HG03354 (cell line): ENCODE measurements around the gene TTC4.

ENCODE experiments used
- ATAC-seq: cut with Tn5 transposase; IDR thresholded peaks from one replicate; pipeline ENCODE4 v1.9.1; 2021; ENCODE audit warnings: mild to moderate bottlenecking; ENCODE audit not compliant: unreplicated experiment, poor library complexity, severe bottlenecking

The TTC4 gene

DNA sequence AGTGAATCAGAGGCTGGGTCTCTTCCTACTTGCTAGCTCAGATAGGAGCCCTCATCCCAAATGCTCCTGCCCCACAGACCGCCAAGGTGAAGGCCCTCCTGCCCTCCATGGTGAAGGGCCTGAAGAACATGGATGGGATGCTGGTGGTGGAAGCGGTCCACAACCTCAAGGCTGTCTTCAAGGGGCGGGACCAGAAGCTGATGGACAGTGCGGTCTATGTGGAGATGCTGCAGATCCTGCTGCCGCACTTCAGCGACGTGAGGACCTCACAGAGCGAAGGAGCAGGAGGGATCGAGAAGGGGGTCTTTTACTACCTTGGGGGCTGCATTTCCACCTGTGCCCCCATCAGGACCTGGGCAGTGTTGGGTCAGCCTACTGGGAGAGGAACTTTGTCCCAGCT is 14.6 kb upstream of the TTC4 start:
- ATAC-seq = no peak

DNA sequence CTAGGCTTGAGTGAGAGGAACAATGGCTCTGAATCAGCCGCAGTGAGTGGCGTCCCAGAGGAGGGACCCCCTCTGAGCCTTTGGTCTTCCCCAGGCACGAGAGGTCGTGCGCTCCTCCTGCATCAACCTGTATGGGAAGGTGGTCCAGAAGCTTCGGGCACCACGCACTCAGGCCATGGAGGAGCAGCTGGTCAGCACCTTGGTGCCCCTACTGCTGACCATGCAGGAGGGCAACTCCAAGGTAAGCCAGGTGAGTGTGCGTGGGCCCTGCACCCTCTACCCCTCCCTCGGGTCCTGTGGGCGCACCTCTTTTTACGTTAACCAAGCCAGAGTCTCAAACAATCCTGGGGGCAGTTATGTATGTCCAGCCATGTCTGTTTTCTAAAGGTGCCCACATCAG is 13.7 kb upstream of the TTC4 start:
- ATAC-seq = no peak

DNA sequence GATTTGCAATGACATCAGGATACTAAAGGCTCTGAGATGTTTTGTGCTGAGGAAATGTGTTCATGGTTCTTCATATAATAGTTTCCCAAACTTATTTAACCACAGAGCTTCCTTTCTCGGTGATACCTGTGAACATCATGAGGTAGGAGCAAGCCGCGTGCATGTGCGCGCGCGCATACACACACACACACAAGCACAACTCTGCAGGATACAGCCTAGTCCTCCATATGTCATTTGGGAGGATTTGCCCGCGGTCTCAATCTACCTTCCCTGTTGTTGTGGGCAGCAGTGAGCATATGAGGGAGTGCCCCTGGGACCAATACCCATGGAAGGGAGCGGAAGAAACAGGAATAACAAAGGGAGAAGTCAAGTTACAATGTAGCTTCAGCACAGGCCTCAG is 12.2 kb upstream of the TTC4 start:
- ATAC-seq = no peak

DNA sequence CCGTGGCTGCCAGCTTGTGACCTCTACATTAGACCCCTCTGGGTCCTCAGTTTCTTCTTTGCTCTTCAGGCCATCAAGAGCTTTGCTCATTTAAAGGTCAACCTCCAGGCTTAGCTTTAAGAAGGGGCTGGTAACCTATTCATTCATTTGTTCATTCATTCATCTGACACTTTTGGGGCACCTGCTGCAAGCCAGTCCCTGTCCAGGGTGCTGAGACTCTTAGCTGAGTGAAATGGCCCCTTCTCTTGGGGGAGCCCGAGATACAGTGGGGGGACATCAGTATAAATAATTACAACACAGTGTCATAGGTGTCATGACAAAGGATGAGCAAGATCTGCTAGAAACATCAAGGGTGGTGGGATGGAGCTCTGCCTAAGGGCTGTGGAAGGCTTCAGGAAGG is 10.5 kb upstream of the TTC4 start:
- ATAC-seq = no peak

DNA sequence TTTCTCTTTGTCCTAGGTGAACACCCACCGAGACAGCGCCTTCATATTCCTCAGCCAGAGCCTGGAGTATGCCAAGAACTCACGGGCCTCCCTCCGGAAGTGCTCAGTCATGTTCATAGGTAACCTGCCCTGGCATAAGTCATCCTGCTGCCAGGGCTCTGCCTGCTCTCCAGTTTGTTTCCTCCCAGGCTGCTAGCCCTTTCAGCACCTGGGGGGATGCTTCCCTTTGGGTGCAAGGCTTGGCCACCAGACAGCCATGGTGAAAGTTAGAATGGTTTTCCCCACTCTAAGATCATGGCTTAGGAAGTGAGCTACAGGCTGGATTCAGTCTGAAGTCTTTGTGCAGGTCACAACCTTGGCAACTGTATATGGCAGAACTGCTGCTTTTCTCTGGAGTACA is 9.2 kb upstream of the TTC4 start:
- no peak for ATAC-seq

DNA sequence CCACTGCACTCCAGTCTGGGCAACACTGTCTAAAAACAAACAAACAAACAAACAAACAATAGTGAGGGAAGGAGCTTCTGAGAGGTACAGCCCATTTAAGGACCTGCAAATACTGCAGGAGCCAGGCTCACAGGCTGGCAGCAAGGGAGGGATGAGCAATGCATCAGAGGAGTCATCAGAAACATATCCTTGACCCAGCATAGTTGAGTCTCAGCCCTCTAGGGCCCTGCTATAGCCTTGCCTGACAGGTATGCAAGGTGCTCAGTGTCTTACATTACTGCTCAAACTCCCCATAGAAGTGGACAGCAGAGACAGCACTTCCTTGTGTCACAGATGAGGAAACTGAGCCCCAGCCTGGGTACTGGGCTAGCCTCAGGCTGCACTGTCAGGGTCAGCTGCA is 7.3 kb upstream of the TTC4 start:
- no peak for ATAC-seq

DNA sequence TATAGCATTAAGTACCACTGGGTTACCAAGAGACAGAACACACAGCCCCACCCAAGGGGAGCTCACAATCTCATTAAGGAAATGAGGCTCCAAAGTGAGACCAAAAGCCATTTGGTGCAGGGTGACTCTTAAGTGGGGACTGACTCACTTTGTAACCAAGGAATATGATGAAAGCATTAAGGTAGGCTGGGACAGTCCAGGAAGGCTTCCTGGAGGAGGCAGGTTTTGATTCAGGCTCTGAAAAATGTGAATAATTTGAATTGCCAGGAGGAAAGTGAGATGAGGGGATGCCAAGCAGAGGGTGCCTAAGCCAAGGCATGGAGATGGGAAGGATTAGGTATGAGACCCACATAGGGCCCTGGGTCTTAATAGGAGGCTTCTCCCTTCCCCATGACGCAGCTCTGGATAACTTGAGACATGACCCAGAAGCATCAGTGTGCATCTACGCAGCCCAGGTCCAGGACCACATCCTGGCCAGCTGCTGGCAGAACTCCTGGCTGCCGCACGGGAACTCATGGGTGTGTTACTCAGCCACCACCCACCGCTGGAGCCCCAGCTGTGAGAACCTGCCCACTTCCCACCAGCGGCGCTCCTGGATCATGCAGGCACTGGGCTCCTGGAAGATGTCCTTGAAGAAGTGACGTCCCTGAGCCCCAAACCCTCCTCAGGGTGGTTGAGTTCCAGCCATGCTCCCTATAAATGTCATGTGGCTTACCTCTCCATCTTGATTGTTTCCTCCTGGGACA is 5.9 kb upstream of the TTC4 start:
- no peak for ATAC-seq

DNA sequence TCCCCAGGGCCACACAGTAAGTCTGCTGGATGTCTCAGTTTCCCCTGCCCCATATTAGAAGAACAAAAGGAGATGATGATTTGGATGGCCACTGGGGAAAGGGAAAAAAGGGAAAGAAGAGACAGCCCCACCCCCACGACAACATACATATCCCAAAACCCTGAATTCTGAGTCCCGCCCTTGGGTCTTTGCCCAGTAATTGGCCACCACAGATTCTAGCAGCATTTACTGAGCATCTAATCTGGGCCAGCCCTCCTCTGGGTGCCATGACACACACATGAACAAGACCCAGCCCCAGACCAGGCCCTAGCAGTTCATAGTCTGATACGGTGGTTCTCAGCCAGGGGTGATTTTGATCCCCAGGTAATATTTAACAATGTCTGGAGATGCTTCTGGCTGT is 5.2 kb upstream of the TTC4 start:
- no peak for ATAC-seq

DNA sequence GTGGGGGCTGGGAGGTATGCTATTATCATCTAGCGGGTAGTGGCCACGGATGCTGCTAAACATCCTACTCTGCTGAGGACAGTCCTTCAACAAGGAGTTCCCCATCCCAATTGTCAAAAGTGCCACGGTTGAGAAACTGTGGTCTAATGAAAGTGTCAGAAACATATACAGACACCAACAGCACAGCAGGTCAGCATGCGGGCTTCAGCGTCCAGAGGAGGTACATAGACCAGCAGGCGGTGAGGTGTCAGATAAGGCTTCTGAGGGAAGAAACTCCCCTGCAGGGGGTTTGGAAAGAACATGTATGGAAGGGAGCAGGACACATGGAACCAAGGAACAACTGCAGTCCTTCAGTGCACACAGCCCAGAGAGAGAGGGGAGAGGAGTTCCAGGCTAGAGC is 4.8 kb upstream of the TTC4 start:
- ATAC-seq = no peak

DNA sequence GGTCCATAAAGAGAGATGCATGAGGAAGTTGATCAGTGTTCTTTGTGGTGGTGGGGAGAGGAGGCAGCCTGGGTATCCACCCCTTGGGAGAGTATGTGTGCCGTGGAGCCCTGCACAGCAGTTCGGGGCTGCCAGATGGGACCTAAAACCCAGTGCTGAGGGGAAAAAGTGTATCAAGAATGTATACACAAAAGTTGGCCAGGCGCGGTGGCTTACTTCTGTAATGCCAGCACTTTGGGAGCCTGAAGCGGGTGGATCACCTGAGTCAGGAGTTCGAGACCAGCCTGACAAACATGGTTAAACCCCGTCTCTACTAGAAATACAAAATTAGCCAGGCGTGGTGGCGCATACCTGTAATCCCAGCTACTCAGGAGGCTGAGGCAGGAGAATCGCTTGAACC is 4.1 kb upstream of the TTC4 start:
- ATAC-seq = no peak

DNA sequence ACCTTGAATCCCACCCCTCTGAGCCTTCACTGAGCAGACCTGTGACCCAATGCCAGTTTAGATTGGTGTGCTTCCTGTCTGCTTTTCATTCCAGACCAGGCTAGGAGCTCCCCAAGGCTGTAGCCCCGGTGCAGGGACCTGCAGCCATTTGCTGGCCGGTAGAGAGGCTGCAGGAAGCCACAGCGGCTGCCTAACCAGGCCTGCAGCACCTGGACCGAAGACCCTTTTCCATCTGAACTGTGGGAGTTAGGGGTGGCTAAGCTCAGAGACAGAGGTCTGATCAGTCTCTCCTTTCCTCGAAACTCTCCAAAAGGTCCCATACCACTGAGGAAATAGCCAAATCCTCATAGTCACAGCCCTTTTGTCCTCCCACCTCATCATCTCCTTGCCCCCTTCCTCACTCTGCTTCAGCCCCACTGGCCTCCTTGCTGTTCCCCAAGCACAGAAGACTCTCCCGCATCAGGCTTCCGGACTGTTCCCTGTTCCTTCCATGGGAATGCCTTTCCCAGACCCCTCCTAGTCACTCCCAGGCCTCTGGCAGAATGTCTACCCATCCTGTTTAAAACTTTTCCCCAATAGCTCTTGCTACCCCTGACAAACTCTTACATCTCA is 674 bp upstream of the TTC4 start:
- no peak for ATAC-seq

DNA sequence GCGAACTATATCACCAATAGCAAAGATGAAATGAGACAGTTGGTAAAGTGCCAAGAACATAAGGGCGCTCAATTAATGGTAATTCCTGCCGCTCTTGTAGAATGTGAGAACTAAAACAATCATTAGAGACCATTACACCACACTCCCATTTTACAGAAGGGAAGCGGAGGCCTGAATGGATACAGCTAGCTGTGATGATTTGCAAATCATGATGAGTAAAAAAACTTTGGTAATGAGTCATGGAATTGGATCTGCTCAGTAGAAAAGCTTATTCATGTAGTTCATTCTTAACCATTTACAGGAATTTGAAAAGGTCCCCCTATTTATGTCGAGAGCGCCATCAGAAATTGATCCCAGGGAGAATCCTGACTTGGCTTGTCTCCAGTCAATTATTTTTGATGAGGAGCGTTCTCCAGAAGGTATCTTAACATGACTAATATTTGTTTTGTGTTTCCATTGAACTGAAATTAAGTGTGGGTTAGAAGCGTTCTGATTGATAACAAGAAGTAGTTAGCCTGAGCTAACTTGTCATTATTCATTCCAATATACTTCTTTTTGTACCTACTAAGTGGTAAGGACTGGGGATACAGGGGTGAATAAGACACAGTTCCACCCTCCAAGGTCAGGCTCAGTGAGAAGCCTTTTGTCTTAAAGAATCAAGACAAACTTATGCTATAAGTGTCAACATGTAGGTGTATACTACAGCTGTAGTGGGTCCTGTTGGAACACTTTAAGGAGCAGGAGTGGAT is 812 bp downstream of the TTC4 start:
- no peak for ATAC-seq

DNA sequence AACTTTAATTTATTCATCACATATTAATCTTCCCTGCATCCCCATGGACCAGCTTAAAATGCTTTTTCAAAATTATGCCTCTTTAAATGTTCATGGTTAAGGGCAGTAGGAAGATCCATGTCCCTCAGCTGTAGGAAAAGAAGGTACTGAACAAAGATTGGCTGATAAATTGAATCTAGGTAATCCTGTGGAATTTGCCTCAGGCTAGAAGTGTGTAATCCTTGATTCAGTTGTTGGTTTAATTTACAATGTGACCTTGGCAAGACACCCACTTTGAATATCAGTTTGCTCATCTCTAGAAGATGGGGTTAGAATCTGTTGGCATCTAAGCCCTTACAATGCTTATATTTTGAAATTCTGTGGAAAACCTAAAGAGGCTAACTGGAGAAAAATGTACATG is 6.1 kb downstream of the TTC4 start:
- ATAC-seq = no peak

DNA sequence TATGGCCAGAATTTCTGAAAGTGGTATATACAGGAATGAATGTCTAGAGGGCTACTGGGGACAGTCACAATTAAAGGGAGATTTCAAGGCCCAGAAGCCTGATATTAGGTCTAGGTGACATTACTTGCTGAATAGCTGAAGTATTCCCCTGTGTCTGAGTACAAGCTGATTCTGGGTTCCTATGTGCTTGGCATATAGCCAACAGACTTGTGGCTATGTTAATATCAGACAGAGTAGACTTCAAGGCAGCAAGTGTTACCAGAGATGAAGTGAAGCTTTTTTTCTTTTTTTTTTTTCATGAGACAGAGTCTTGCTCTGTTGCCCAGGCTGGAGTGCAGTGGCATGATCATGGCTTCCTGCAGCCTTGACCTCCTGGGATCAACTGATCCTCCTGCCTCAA is 8.3 kb downstream of the TTC4 start:
- ATAC-seq = no peak

DNA sequence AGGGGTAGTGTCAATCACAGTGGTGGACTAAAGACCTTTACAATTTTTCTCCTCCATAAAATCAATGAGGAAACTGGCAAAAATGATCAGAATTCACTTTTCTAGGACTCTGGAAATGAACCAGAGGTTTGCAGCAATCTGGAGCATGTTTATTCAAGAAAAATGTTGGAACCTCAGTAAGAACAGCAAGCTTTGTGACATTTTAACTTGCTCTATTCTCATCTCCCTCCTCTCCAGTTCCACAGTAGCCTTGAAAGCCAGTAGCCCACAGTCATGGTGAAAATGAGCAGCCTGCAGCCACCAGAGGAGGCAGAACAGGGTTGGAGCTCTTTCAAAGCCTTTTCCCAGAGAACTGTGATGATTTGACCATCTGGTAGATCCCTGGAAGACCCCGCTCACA is 9.1 kb downstream of the TTC4 start:
- no peak for ATAC-seq

DNA sequence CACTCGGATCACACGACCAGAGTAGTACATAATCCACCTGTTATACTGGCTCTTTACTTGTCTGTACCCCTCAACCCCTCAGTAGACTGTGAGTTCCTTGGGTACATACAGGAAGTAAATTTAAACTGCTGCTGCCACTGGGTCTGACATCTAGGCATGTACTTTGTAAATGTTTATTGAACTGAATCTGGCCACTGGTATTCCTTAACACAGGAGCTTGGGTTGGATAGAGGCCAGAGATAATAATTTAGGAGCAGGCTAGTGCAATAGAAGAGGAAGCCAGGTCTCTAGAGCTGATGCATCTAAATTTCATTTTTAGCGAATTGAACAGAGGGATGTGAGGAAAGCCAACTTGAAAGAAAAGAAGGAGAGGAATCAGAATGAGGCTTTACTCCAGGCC is 12.4 kb downstream of the TTC4 start:
- no peak for ATAC-seq

DNA sequence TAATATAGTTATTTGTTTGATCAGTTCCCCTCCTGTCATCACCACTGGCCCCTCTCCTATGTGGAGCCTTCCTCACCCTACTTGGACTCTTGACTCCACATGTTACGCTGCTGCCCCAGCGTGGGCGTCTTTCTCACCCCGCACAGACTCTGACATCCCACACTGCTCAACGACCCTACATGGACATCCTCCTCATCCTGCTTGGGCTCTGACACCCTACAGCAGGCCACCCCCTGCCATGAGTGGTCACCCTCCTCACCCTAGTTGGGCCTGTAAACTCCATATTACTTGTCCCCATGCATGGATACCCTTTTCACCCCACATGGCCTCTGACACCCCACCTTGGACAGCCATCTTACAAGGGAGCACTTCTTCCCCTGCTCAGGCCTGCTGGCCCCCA is 21.0 kb downstream of the TTC4 start:
- no peak for ATAC-seq

DNA sequence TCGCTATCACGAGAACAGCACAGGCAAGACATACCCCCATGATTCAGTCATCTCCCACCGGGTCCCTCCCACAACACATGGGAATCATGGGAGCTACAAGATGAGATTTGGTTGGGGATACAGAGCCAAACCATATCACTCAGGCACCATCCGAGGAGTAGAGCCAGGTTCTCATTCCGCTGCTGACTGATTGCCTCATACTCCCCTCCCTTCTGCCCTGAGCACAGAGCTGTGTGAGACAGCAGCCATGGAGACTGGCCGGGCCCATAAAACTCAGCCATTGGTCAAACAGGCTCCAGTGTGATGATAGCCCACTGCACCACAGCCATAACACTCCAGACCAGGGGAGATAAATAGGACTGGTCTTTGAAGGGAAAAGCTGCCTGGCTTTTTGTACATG is 22.6 kb downstream of the TTC4 start:
- ATAC-seq = no peak

DNA sequence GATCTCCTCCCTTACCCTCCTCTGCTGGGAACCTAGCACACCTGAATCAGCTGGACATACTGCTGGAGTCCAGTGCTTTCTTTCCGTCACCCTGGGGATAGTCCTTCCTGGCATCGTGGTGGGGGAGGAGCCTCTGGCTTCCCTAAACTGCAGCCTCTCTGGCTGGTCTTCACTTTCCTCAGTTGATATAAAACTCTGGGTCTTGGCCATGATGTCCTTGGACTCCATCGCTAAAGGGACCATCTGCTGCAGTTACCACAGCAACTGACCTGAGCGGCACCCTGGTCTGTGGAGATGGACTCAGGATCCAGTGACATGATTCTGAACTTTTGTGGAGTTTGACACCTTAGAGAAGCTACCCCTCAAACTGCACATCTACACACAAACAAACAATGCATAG is 25.9 kb downstream of the TTC4 start:
- no peak for ATAC-seq

DNA sequence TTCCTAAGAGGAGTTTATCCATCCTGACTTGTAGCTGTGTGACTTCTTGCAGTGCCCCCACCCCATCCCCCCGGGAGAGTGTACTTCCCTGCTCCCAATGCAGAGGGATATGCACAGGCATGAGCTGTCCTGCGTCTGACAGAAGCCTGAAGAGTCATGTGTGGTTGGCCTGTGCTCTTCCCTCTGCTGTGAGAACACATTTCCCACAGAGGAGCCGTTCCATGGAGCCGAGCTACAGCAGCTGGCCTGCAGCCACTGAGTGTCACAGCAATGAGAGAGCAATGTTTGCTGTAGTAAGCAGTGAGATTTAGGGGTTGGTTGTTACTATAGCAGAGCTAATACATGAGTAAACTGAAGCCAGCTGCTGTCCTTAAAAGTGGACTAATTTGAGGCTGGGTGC is 26.6 kb downstream of the TTC4 start:
- no peak for ATAC-seq
